ENCODE measurements around the gene PHYHIPL.
"Not testable (repeated sequence)": the region's sequence is repeated elsewhere in the genome, so short reads cannot be mapped to it uniquely, and the experiment has no call there.

The PHYHIPL gene

GRCh38 chr10:59229441-59229840 lies 53.0 kb downstream of the PHYHIPL start:
- Histone ChIP-seq H3K4me3 (ENCODE audit: insufficient read depth, low read depth, low read length, poor library complexity, severe bottlenecking) (no peak overlapping the region), H3K9me3 (ENCODE audit: control insufficient read depth, low read length) (no peaks in the 10 kb centered on the region), H3K36me3 (ENCODE audit: control insufficient read depth, insufficient read depth, low read length) (no peaks in the 10 kb centered on the region), H3K4me1 (ENCODE audit: control insufficient read depth, insufficient read depth, low read length, poor library complexity, severe bottlenecking) (no peaks in the 10 kb centered on the region), H3K27ac (ENCODE audit: insufficient read depth, low read length, poor library complexity, severe bottlenecking) (no peak overlapping the region), H3K27me3 (replicated peaks; ENCODE audit: control insufficient read depth, insufficient read depth, low read length, poor library complexity, severe bottlenecking) (no peaks in the 10 kb centered on the region)
- no peak for DNase-seq

GRCh38 chr10:59234194-59234593 lies 57.8 kb downstream of the PHYHIPL start:
- Histone ChIP-seq H3K36me3 (ENCODE audit: control insufficient read depth, insufficient read depth, low read length) (no peaks in the 10 kb centered on the region), H3K27me3 (replicated peaks; ENCODE audit: control insufficient read depth, insufficient read depth, low read length, poor library complexity, severe bottlenecking) (no peaks in the 10 kb centered on the region), H3K27ac (ENCODE audit: insufficient read depth, low read length, poor library complexity, severe bottlenecking) (no peak overlapping the region), H3K9me3 (ENCODE audit: control insufficient read depth, low read length) (no peaks in the 10 kb centered on the region), H3K4me3 (ENCODE audit: insufficient read depth, low read depth, low read length, poor library complexity, severe bottlenecking) (no peak overlapping the region), H3K4me1 (ENCODE audit: control insufficient read depth, insufficient read depth, low read length, poor library complexity, severe bottlenecking) (no peaks in the 10 kb centered on the region)
- DNase-seq: no peak

DNA sequence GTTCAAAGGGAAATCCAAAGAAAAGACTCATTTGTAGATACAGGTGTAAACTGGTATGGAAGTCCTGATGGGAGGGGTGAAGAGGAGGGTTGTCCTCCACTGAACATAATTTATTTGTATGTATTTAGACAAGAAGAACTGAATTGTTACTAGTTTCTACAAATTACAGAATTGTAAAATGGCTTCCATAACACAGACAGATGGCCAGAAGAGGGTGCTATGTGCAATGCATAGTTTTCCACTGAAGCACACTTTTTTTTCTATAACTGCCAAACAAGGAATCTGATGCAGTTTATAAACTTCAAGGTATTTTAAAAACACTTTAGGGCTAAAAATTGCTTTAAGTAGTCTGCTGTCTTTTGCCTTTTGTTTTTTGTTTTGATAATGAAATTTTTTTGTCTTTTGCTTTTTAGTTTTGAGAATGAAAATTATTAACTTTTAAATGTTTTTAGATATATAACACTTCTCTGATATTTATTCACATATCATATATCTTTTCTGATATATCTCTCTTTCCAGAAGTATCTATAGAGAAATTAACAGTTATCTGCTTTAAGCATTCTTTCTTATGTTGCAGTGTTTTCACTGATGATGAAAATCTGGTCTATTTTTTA lies 58.5 kb downstream of the PHYHIPL start:
- no peak overlapping the region for H3K27ac ChIP-seq (ENCODE audit: insufficient read depth, low read length, poor library complexity, severe bottlenecking)
- H3K27me3 ChIP-seq (replicated peaks; ENCODE audit: control insufficient read depth, insufficient read depth, low read length, poor library complexity, severe bottlenecking): no peaks in the 10 kb centered on the region
- no peaks in the 10 kb centered on the region for H3K4me1 ChIP-seq (ENCODE audit: control insufficient read depth, insufficient read depth, low read length, poor library complexity, severe bottlenecking)
- no peaks in the 10 kb centered on the region for H3K9me3 ChIP-seq (ENCODE audit: control insufficient read depth, low read length)
- no peak for DNase-seq
- no peaks in the 10 kb centered on the region for H3K36me3 ChIP-seq (ENCODE audit: control insufficient read depth, insufficient read depth, low read length)
- no peak overlapping the region for H3K4me3 ChIP-seq (ENCODE audit: insufficient read depth, low read depth, low read length, poor library complexity, severe bottlenecking)

- Histone ChIP-seq H3K4me1 (ENCODE audit: control insufficient read depth, insufficient read depth, low read length, poor library complexity, severe bottlenecking) (no peaks in the 10 kb centered on the region), H3K36me3 (ENCODE audit: control insufficient read depth, insufficient read depth, low read length) (no peaks in the 10 kb centered on the region), H3K9me3 (ENCODE audit: control insufficient read depth, low read length) (no peaks in the 10 kb centered on the region), H3K27me3 (replicated peaks; ENCODE audit: control insufficient read depth, insufficient read depth, low read length, poor library complexity, severe bottlenecking) (no peaks in the 10 kb centered on the region), H3K4me3 (ENCODE audit: insufficient read depth, low read depth, low read length, poor library complexity, severe bottlenecking) (no peak overlapping the region), H3K27ac (ENCODE audit: insufficient read depth, low read length, poor library complexity, severe bottlenecking) (no peak overlapping the region)
- no peak for DNase-seq
These were observed 59.7 kb downstream of the PHYHIPL start for GRCh38 chr10:59236064-59236697.

DNA sequence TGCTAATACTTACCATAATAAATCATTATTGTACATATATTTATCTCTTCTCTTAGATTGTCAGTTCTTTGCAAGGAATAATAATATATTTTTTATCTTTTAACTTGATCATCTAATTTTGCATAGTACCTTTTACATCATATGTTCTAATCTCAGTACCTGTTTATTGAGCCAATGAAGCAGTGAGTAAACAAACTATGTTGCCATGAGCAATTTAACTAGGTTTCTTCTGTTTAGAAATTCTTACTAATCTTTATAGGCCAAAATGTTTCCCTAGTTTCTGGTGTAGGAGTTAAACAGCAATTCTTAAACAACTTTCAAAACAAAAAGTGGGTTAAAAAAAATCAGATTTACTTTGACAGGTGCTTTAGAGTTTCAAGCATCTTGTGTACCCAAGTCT lies 61.3 kb downstream of the PHYHIPL start:
- no peaks in the 10 kb centered on the region for H3K27me3 ChIP-seq (replicated peaks; ENCODE audit: control insufficient read depth, insufficient read depth, low read length, poor library complexity, severe bottlenecking)
- H3K36me3 ChIP-seq (ENCODE audit: control insufficient read depth, insufficient read depth, low read length): no peaks in the 10 kb centered on the region
- no peak overlapping the region for H3K4me3 ChIP-seq (ENCODE audit: insufficient read depth, low read depth, low read length, poor library complexity, severe bottlenecking)
- H3K4me1 ChIP-seq (ENCODE audit: control insufficient read depth, insufficient read depth, low read length, poor library complexity, severe bottlenecking): no peaks in the 10 kb centered on the region
- no peak for DNase-seq
- H3K27ac ChIP-seq (ENCODE audit: insufficient read depth, low read length, poor library complexity, severe bottlenecking): no peak overlapping the region
- H3K9me3 ChIP-seq (ENCODE audit: control insufficient read depth, low read length): no peaks in the 10 kb centered on the region

DNA sequence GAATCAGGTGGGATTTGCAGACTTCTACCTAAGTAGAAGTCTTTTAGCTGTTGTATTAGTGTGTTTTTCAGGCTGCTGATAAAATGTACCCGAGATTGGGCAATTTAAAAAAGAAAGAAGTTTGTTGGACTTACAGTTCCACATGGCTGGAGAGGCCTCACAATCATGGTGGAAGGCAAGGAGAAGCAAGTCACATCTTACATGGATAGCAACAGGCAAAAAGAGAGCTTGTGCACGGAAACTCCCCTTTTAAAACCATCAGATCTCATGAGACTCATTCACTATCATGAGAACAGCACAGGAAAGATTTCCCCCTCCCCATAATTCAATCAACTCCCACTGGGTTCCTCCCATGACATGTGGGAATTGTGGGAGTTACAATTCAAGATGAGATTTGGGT lies 62.7 kb downstream of the PHYHIPL start:
- not testable (repeated sequence) for H3K4me1 ChIP-seq (ENCODE audit: control insufficient read depth, insufficient read depth, low read length, poor library complexity, severe bottlenecking); H3K9me3 ChIP-seq (ENCODE audit: control insufficient read depth, low read length); H3K27ac ChIP-seq (ENCODE audit: insufficient read depth, low read length, poor library complexity, severe bottlenecking); H3K4me3 ChIP-seq (ENCODE audit: insufficient read depth, low read depth, low read length, poor library complexity, severe bottlenecking); H3K36me3 ChIP-seq (ENCODE audit: control insufficient read depth, insufficient read depth, low read length); H3K27me3 ChIP-seq (replicated peaks; ENCODE audit: control insufficient read depth, insufficient read depth, low read length, poor library complexity, severe bottlenecking); DNase-seq

DNA sequence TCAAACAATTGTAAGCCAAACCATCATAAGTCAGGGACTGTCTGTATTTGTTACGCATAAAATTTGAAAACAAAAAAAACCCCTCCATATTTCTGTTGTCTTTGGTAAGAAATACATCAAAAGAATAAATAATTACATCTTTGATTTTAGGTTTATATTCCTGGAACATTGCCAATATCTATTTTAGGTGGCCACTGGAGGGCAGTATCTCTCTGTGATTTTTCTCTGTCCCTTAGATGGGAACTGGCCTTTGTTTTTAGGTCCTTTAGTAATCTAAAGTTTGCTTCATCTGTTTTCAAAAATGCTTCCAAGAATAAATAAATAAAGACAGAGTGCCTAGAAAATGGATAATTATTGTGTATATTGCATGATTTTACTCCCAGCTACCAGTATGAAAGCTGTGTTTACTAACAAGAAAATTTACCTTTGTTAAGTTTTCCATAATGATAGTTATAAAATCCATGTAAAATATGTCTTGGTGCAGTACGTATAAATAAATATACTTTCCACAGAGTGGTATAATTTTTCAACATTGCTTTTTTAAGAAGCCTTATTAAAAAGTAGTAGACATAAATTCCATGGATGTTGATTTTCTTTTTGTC lies 64.2 kb downstream of the PHYHIPL start:
- H3K9me3 ChIP-seq (ENCODE audit: control insufficient read depth, low read length): no peaks in the 10 kb centered on the region
- DNase-seq: no peak
- no peaks in the 10 kb centered on the region for H3K36me3 ChIP-seq (ENCODE audit: control insufficient read depth, insufficient read depth, low read length)
- no peaks in the 10 kb centered on the region for H3K4me1 ChIP-seq (ENCODE audit: control insufficient read depth, insufficient read depth, low read length, poor library complexity, severe bottlenecking)
- no peaks in the 10 kb centered on the region for H3K27me3 ChIP-seq (replicated peaks; ENCODE audit: control insufficient read depth, insufficient read depth, low read length, poor library complexity, severe bottlenecking)
- no peak overlapping the region for H3K27ac ChIP-seq (ENCODE audit: insufficient read depth, low read length, poor library complexity, severe bottlenecking)
- H3K4me3 ChIP-seq (ENCODE audit: insufficient read depth, low read depth, low read length, poor library complexity, severe bottlenecking): no peak overlapping the region

DNA sequence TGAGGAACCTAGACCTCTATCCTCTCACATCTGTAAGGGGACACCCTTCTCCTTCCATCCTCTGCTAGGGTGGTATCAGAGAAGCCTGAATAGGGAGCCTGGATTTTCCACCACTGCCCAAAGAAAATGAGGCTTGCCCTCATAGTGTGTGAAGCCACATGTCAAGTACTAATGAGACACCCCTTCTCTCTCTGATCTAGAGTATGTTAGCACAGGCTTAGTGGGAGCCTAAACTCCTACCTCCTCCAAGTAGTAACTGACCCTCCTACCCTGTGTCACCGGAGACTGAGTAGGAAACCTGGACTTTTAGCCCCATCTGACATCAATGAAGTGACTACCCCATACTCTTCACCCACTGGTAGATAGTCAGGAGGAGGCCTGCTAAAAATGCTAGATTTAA lies 65.6 kb downstream of the PHYHIPL start:
- Histone ChIP-seq H3K4me1 (ENCODE audit: control insufficient read depth, insufficient read depth, low read length, poor library complexity, severe bottlenecking) (no peaks in the 10 kb centered on the region), H3K9me3 (ENCODE audit: control insufficient read depth, low read length) (no peaks in the 10 kb centered on the region), H3K27me3 (replicated peaks; ENCODE audit: control insufficient read depth, insufficient read depth, low read length, poor library complexity, severe bottlenecking) (no peaks in the 10 kb centered on the region), H3K27ac (ENCODE audit: insufficient read depth, low read length, poor library complexity, severe bottlenecking) (no peak overlapping the region), H3K36me3 (ENCODE audit: control insufficient read depth, insufficient read depth, low read length) (no peaks in the 10 kb centered on the region), H3K4me3 (ENCODE audit: insufficient read depth, low read depth, low read length, poor library complexity, severe bottlenecking) (no peak overlapping the region)
- DNase-seq: no peak

DNA sequence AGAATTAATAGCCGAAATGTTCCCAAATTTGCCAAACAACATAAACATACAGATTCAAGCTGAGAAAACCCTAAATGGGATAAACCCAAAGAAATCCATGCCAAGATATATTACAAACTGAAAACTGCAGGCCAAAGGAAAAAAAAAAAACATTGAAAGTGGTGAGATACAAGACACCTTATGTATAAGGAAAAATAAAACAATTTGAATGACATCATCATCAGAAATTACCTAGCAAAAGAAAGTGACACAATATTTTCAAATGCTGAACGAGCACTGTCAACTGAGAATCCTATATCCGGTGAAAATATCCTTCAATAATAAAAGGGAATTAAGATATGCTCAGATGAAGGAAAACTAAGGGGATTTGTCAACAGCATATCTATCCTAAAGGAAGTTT lies 66.5 kb downstream of the PHYHIPL start:
- H3K9me3 ChIP-seq (ENCODE audit: control insufficient read depth, low read length): no peaks in the 10 kb centered on the region
- H3K36me3 ChIP-seq (ENCODE audit: control insufficient read depth, insufficient read depth, low read length): no peaks in the 10 kb centered on the region
- no peak overlapping the region for H3K4me3 ChIP-seq (ENCODE audit: insufficient read depth, low read depth, low read length, poor library complexity, severe bottlenecking)
- no peak overlapping the region for H3K27ac ChIP-seq (ENCODE audit: insufficient read depth, low read length, poor library complexity, severe bottlenecking)
- H3K4me1 ChIP-seq (ENCODE audit: control insufficient read depth, insufficient read depth, low read length, poor library complexity, severe bottlenecking): no peaks in the 10 kb centered on the region
- H3K27me3 ChIP-seq (replicated peaks; ENCODE audit: control insufficient read depth, insufficient read depth, low read length, poor library complexity, severe bottlenecking): no peaks in the 10 kb centered on the region
- no peak for DNase-seq

DNA sequence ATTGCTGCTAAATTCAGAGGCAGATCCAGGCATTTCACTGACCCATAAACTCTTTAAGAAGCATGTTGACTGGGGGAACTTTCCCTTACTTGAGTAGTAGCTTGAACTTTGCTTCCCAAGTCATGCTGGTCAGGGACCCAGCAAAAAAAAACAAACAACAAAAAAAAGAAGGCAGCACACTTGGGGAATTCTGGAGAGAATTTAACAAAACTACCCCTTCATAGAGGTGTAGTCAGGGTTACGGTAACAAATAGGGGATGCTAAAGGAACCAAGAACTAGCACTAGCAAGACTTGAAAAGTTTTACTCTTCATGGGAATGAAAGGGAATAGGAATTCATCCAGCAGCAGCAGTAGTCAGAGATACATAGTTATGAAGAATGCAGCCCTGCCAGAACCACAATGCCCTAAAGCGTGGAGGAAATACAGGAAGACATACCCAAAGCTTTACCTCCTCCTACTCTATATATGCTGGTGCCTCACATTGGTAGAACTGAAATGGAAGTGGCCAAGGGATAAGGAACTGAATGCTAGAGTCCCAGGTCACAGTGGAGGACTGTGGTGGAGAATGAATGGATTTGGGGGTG lies 67.3 kb downstream of the PHYHIPL start:
- Histone ChIP-seq H3K27ac (ENCODE audit: insufficient read depth, low read length, poor library complexity, severe bottlenecking) (no peak overlapping the region), H3K9me3 (ENCODE audit: control insufficient read depth, low read length) (no peaks in the 10 kb centered on the region), H3K36me3 (ENCODE audit: control insufficient read depth, insufficient read depth, low read length) (no peaks in the 10 kb centered on the region), H3K27me3 (replicated peaks; ENCODE audit: control insufficient read depth, insufficient read depth, low read length, poor library complexity, severe bottlenecking) (no peaks in the 10 kb centered on the region), H3K4me3 (ENCODE audit: insufficient read depth, low read depth, low read length, poor library complexity, severe bottlenecking) (no peak overlapping the region), H3K4me1 (ENCODE audit: control insufficient read depth, insufficient read depth, low read length, poor library complexity, severe bottlenecking) (no peaks in the 10 kb centered on the region)
- DNase-seq: no peak
